GM18508 (cell line): ENCODE results near the gene HLA-DOB.
A peak's percentile ranks its signal among the peaks of the same experiment; 100 is the strongest.

Source experiments
- ATAC-seq: cut with Tn5 transposase; IDR thresholded peaks from one replicate; pipeline ENCODE4 v1.9.1; 2021; ENCODE audit warnings: moderate number of reproducible peaks; ENCODE audit not compliant: insufficient read depth, unreplicated experiment

Gene HLA-DOB

GRCh38 chr6:32843979-32844838 is 27.4 kb upstream of the HLA-DOB start, which contains the start of gene PSMB8:
Gene PSMB8 (minus strand): TSS chr6:32844047. CDS start chr6:32843996, 51 bp downstream.
- ATAC-seq, result peak; percentile 46

- no peak for ATAC-seq
These were observed 26.7 kb upstream of the HLA-DOB start for GRCh38 chr6:32843331-32843978.

GRCh38 chr6:32842690-32843089 is 25.9 kb upstream of the HLA-DOB start:
- ATAC-seq, result no peak

GRCh38 chr6:32842021-32842650 is 25.3 kb upstream of the HLA-DOB start:
- ATAC-seq, result no peak

DNA sequence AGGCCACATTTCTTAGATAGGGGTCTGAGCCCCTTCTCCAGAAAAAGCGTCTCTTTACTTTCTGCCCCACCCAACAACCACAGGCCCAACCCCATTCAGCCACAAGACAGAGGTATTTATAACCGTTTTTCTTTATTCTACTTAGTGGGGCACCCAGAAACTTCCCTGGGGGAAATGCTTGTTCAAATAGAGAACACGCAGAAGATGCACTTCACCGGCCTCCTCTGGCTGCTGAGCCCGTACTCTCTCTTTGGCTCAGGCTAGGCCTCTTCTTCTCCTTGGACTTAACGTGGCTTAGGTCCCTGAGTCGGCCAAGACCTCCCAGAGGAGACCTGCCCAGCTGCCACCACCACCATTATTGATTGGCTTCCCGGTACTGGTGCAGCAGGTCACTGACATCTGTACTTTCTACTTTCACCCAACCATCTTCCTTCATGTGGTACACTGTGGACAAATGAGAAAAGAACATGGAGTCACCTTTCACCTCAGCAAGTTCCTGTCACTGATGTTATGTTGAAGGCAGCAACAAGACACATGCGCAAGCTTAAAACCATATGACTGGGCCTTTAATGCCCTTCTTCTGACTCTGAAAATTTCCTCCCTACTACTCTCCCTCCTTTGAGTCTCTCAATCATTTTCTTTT is 23.9 kb upstream of the HLA-DOB start:
- ATAC-seq, result no peak

DNA sequence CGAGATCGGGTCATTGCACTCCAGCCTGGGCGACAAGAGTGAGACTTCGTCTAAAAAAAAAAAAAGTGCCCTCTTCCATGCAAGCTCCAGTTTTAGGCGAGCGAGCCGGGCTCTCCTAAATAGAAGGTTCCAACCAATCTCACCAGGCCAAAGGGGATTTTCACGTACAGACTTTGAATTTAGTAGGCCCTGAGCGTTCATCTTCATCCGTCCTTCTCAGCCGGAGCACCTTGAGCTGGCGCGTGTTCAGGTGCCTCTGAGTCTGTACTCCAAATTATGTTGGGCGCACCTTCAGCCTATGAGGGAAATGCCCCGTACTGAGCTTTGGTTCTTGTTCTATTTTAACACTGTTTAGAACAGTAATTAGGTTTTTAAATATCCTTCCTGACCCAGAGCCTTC is 22.6 kb upstream of the HLA-DOB start:
- ATAC-seq, result no peak

DNA sequence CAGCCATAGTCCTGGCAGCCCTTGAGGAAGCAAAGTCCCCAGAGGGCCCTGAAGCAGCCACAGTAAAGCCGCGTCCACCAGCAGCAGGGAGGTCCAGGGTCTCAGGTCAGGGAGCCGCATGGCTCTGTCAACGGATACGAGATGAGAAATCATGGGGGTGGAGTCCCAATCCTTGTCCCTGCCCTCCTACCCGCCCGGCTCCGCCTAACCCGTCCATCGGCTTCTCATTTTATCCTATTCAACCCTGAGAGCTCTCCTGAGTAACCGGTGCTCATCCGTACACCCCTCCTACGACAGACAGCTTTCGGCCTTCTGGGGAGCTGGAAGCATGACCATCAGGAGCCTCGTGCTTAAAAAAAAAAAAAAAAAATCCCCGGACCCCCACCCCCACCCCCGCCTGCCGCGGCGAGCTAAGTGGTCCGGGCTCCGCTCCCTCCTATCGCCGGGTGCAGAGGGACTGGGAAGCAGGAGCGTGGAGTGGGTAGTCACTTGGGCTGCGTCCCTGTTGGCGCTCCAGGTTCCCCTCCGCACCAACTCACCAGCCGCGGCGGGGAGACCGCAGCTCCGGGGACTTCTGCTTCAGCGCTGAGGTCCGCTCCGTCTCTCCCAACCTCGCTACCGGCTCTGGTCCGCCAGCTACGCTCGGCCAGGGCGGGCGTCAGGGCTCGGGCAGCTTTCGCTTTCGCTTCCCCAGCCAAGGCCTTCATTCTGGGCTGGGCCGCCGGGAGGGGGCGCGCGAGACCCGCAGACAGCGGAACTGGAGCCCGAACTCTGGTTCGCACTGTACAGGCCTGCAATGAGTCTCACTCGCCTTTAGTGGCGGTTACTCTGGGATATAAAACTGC is 21.5 kb upstream of the HLA-DOB start, which contains the start of gene TAP2:
TSS of gene TAP2 (minus strand) at position 626 of the 845 bp plus-strand sequence. CDS start at position 120, 506 bp downstream.
- peak; percentile 36 for ATAC-seq

DNA sequence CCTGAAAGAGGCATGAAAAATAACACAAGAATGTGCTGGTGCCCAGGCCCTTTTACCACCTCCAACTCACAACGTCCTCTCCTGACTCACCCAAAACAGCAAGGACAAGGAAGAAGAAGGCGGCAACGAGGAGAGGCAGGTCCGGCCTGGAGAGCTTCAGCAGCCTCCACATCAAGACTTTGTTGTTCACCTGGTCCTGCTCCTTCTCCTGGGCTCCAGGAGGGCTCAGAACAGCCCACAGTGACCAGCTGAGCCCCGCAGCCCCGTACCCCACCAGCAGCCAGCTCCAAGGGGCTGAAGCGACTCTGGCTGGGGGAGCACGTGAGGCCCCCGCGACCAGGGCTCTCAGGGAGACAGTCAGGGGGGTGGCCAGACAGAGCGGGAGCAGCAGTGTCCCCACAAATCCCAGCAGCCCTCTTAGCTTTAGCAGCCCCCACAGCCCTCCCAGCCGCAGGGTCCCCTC is 20.9 kb upstream of the HLA-DOB start:
- no peak for ATAC-seq

DNA sequence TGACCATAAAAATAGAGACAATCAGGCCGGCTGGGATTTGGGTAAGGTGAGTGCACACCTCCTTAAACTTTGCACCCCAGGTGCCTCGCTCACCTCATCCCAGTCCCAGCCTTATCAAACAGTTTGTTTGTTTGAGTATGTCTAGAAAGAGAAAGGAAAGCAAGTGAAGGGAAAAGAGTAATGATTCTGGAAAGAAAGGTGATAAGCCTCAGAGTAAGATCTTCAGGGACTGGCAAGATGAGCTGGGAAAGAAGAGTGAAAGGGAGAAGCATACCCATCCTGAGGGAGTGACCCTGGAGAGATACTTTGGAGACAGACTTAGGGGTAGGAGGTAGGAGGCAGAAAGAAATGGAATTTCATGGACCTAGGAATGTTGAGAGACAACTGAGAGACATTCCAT is 20.1 kb upstream of the HLA-DOB start:
- ATAC-seq, result no peak

DNA sequence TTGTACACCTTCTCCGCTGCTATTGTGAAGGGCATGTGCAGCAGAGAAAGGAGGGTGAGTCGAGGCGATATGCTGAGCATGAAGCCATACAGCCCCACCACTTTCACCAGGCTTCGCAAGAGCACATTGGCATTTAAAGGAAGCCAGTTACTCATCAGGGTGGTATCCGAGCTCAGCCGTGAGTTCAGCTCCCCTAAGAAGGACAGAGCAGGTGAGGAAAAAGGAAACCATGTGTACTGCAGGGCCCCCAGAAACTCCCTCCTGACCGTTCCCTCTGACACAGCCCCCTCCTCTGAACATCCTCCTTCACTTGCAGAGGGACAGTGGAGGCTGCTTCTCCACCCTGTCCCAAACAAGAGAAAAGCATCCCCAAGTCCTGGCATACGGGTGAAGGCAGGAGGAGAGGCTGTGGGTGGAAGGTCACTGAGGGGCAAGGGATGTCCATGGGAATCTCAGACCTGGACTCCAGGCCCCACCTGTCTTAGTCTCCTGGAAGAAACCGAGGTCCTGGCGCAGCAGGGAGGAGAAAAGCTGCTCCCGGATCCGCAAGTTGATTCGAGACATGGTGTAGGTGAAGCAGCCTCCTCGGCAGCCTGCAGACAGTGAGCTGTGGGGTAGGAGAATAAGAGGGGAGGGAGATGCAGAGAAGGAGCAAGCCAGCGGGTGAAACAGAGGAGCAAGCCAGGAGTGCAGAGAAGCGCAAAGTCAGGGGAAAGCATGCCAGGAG is 18.5 kb upstream of the HLA-DOB start:
- ATAC-seq, result no peak

- no peak for ATAC-seq
These were observed 16.9 kb upstream of the HLA-DOB start for GRCh38 chr6:32833664-32834063.

DNA sequence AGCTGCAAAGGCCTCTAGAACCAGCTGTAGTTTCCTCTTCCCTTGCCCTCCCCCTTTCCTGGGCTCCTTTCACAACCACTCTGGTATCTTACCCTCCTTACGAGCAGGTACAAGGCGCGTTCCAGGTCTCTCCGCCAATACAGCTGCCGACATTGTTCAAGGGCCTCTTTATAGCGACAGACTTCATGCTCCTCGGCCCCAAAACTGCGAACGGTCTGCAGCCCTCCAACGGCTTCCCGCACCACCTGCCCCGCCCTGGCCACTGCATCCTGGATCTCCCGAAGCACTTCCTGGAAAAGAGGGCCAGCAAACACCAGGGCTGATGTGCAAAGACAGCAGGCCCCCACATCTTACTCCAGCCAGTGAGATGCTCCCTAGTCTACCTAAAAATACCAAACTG is 15.7 kb upstream of the HLA-DOB start:
- no peak for ATAC-seq

DNA sequence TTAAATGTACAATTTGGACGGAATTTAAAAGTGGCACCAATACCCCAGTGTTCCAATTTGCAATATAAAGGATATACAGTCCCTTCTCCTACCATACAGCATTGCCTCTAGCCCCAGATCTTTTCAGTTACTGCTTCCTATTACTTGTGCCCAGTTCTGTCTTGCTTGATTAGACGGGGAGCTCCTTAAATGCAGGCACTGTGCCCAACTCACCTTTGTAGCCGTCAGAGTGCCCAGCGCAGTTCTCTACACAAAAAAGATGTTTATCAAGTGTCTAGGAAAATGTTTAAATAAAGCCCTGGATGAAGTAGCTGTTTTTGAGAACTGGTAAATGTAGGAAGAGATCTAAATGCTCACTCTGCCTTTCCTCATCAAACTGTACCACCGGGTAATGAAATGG is 14.1 kb upstream of the HLA-DOB start:
- no peak for ATAC-seq

GRCh38 chr6:32830017-32830416 is 13.2 kb upstream of the HLA-DOB start:
- no peak for ATAC-seq

- ATAC-seq, result no peak
These were observed 12.7 kb upstream of the HLA-DOB start for GRCh38 chr6:32829495-32829894.

- ATAC-seq, result no peak
These were observed 10.2 kb upstream of the HLA-DOB start for GRCh38 chr6:32827025-32827424.

DNA sequence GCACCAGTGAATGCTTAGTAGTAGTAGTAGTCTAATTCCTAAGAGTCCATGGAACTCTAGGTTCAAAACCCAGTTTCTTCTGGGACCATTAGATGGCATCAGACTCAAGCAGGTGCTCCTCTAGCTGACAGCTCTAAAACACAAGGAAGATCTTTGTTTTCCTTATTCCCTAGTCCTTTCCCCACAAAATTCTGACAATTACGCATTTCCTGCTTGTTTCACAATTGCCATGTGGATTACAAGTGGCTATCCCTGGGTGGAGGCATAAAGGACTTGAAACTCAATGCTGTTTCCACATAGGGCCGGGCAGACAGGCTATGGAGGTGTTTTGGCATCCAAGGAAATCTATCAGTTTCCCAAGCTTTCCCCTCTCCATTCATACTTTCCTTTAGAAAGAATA is 9.2 kb upstream of the HLA-DOB start:
- no peak for ATAC-seq

GRCh38 chr6:32819729-32820128 is 2.9 kb upstream of the HLA-DOB start:
- no peak for ATAC-seq

DNA sequence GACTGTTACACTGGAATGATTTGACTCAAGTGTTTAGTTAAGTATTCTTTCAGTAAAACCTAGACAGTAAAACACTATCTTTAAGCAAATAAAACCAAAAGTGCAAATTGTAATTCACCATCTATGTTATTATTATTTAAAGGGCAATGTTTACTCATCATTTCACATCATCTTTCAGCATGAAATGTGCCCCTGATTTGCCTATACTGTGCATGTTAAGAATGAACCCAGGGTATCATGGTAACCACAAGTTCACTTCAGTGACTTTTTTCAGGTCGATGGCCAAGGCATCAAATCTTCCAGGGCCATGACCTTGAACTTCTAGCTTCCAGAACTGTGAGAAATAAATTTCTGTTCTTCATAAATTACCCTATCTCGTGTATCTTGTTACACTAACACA is 2.1 kb upstream of the HLA-DOB start:
- no peak for ATAC-seq
